GM10248 (cell line): Measurements from ENCODE around the gene RASGRP2.

Experiments used
- CTCF ChIA-PET: fragments of 300-600 bp; sonication (Branson Sonifier 250); formaldehyde crosslinking; extraction: SDS; loops from one replicate; lab custom pipeline; 2021; ENCODE audit warnings: antibody characterized with exemption; lab: Yijun Ruan, JAX
- POLR2A ChIA-PET: fragments of 350-650 bp; sonication (Branson Sonifier 250); formaldehyde crosslinking; extraction: SDS; loops from one replicate; lab custom pipeline; 2020; ENCODE audit warnings: antibody characterized with exemption; lab: Yijun Ruan, JAX
- DNase-seq: peaks from one replicate; pipeline ENCODE4 v3.0.0; 2012; ENCODE audit errors: extremely low spot score
- TF ChIP-seq, protein P1 (sequence below): IDR thresholded peaks from 2 replicates; pipeline ENCODE4 v1.5.1; 2012; ENCODE audit warnings: mild to moderate bottlenecking, low read depth; ENCODE audit errors: extremely low read depth, missing control alignments, control extremely low read depth

Gene RASGRP2

DNA sequence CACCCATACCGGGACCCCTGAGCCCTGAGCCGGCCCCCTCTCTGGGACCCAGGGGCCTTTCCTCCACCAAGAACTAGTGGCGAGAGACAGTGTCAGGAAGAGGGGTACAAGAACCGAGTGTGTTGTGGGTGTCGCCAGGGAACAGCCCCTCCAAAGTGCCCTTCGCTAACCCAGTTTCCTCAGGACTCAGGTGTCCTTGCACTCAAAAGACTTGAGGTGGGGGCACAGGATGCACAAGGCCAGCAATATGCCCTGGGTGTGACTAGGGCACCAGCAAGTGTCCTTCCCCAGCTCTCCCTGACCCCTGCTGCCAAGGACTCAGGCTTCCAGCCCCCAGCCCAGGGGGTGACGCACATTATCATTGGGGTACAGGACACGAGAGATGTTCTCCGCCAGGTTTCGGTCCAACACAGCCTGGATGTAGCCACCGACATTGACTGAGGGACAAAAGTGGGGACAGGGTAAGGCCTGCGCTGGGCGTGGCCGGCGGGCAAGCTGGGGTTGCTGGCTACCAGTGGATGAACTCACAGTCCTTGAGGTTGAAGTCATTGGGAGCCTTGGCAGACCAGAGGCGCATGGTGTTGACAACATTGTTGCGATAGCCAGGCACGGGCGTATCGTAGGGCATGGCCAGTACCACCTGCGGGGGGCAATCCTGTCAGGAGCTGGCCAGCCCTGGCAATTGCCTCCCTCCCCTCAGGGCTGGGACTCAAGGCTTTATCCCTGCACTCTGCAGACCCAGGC lies 11.1 kb upstream of the RASGRP2 start:
- CTCF ChIA-PET: interaction anchor here (1.0 to 1.4 kb wide), 3 partner anchors 9 to 400 kb away, joined by 3 to 6 read pairs (median 4); no protein-coding TSS in a partner anchor
- no peak for DNase-seq
- TF ChIP-seq, protein P1, sequence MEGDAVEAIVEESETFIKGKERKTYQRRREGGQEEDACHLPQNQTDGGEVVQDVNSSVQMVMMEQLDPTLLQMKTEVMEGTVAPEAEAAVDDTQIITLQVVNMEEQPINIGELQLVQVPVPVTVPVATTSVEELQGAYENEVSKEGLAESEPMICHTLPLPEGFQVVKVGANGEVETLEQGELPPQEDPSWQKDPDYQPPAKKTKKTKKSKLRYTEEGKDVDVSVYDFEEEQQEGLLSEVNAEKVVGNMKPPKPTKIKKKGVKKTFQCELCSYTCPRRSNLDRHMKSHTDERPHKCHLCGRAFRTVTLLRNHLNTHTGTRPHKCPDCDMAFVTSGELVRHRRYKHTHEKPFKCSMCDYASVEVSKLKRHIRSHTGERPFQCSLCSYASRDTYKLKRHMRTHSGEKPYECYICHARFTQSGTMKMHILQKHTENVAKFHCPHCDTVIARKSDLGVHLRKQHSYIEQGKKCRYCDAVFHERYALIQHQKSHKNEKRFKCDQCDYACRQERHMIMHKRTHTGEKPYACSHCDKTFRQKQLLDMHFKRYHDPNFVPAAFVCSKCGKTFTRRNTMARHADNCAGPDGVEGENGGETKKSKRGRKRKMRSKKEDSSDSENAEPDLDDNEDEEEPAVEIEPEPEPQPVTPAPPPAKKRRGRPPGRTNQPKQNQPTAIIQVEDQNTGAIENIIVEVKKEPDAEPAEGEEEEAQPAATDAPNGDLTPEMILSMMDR: no peak
- POLR2A ChIA-PET: interaction anchor here (0.5 kb wide), 1 partner anchor 145 kb away, joined by 5 read pairs; no protein-coding TSS in a partner anchor

DNA sequence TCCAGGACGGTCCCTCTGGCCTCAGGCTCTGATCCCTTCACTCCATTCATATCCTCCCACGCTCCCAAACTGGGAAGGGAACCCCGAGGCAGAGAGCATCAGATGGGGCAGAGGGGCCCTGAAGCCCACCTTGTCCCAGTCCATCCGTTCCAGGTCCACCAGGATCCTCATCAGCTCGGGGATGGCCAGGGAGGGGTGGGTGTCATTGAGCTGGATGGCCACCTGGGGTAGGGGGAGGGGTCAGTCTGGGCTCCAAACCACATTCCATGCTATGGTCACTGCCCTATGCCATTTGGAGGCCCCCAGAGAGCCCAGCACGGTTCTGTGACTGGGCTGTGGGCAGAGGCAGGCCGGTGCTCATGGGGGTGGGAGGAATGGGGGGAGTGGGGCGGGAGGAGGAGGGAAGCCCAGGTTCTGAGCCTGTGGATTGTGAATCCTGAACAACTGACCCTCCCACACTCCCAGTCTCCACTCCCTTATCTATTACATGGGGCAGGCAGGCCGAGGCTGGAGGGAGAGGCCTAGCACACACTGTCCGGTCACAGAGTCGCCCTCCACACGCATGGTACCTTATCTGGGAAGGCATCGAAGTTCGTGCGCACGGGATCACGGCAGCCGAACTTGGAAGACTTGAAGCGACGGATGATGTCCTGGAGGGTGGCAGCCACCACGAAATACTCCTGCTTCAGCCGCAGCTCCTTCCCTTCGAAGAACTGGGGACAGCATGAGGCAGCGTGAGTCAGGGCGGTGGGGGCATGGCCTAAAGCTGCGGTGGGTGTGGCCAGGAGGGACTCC lies 10.4 kb upstream of the RASGRP2 start:
- DNase-seq: no peak
- CTCF ChIA-PET: interaction anchor here (1.0 to 1.3 kb wide), 3 partner anchors 9 to 17 kb away, joined by 3 to 6 read pairs (median 3); no protein-coding TSS in a partner anchor
- POLR2A ChIA-PET: no interaction called here
- TF ChIP-seq, protein P1: no peak

GRCh38 chr11:64753380-64754123 lies 9.6 kb upstream of the RASGRP2 start:
- ChIA-PET POLR2A (no interaction called here), CTCF (interaction anchor here (0.9 to 1.0 kb wide), 2 partner anchors 9 to 18 kb away, joined by 3 read pairs; partner anchors contain the start of gene RASGRP2)
- TF ChIP-seq, protein P1: no peak
- DNase-seq: no peak

DNA sequence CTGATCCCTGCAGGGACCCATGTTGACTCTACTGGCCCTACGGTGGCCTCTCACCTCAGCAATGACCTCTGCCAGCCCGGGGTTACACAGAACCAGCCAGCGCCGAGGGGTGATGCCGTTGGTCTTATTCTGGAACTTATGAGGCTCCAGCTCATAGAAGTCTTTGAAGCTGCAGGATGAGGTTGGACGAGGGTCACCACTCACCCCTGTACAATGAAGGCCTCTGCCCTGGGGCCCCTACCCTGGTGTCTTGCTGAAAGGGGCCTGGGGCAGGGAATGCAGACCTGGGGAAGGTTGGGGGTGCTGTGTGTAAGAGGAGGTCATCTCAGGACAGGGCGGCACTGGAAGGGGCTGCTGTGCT lies 9.1 kb upstream of the RASGRP2 start:
- CTCF ChIA-PET: interaction anchor here (0.9 to 1.0 kb wide), 3 partner anchors 9 to 18 kb away, joined by 3 to 4 read pairs (median 3); partner anchors contain the start of gene RASGRP2
- TF ChIP-seq, protein P1: no peak
- POLR2A ChIA-PET: no interaction called here
- no peak for DNase-seq

DNA sequence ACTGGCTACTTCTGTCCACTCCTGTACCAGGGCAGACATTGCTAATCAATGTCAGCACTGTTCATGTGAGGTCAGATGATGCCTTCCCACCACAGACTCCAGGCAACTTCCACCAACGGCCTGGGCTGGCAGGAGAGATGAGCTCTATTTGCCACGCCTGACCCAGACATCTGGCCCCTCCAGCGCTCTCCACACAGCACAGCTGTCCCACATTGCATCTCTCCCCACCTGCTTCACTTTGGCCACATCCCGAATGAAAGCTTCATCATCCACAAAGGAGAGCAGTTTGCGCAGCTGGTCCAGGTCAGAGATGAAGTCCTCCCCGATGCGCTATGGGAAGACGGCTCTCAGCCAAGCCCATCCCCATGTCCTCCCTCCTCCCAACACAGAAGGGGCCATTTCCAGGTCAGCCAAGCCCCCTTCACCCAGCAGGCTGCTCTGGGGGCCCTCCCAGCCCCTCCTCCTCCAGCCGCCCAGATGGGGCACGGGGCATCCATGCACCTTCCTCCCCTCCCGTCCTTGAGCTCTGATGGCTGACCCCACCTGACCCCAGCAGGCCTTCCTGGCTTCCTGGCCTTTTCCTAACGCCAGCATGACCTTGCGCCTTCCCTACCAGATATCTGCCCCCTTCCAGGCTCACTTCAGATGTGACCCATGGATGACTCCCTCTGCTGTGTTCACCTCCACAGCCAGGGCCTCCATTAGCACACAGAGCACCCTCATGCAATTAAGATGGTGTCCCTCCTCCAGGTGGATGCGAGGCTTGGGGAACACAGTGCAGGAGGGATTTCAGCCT lies 8.4 kb upstream of the RASGRP2 start:
- POLR2A ChIA-PET: no interaction called here
- TF ChIP-seq, protein P1: no peak
- no peak for DNase-seq
- CTCF ChIA-PET: interaction anchor here (0.9 to 1.5 kb wide), 4 partner anchors 8 to 30 kb away, joined by 3 to 4 read pairs (median 3); partner anchors contain the start of genes NRXN2 and RASGRP2
